K562 (cell line): ENCODE data around the gene MAP3K19. TPM values are rescaled to one million over a fixed set of nuclear protein-coding genes. Genes with fewer than 3 reads are reported as not detected.

Experiments used
- ATAC-seq: fragments of 200-7000 bp; cut with Tn5 transposase; 3 replicates; pipeline ENCODE4 v1.9.1; 2020; ENCODE audit warnings: moderate library complexity
- Bru-seq: library from RNA; stranded (reverse); fragments of 400-500 nt; gene quantifications from one replicate; lab custom pipeline; 2021; lab: Mats Ljungman, UMichigan
- BruChase-seq, 2 experiments: library from RNA; stranded (reverse); fragments of 400-500 nt; gene quantifications; one replicate each; lab custom pipeline; 2021; lab: Mats Ljungman, UMichigan
- BruUV-seq: library from RNA; stranded (reverse); fragments of 400-500 nt; replicated peaks from 2 replicates; lab custom pipeline; 2021; lab: Mats Ljungman, UMichigan
- CTCF ChIA-PET: fragments of 300-600 bp; formaldehyde crosslinking; extraction: SDS; loops from one replicate; lab custom pipeline; 2021; ENCODE audit warnings: low intra/inter-chr PET ratio; lab: Yijun Ruan, JAX
- POLR2A ChIA-PET: fragments of 300-600, 350-650 bp; sonication (Branson Sonifier 250); formaldehyde crosslinking; extraction: SDS; loops from one replicate; lab custom pipeline; 2021; ENCODE audit warnings: antibody characterized with exemption, inconsistent platforms; lab: Yijun Ruan, JAX
- DNase-seq, 4 experiments: peaks; one replicate each; pipeline versions ENCODE4 v3.0.0 to v3.0.0-alpha.2; 2011 to 2018; ENCODE audit warnings: low spot score in 3 of 4, mixed read lengths in 3 of 4; ENCODE audit errors: extremely low read depth in 1 of 4
- FAIRE-seq: peaks from 2 replicates; lab custom pipeline; 2011; peaks lifted over from hg19 to GRCh38; lab: Jason Lieb, UNC
- H2AFZ ChIP-seq: 2 replicates; pipeline ENCODE4 v1.6.0; 2011; ENCODE audit warnings: low read depth, low read length, control low read depth, inconsistent platforms
- H3K27ac ChIP-seq: fragments of 200-600 bp; 3 replicates; pipeline ENCODE4 v1.8.0; 2011; ENCODE audit warnings: low read depth, mild to moderate bottlenecking, control low read depth, inconsistent platforms, low read length, moderate library complexity, mixed read lengths; ENCODE audit errors: extremely low read depth
- H3K27me3 ChIP-seq, 2 experiments: fragments of 300-600 bp in 1 of 2; 2 replicates in 1 of 2; 3 replicates in 1 of 2; pipeline versions ENCODE4 v1.6.0 to v1.8.0; 2011; ENCODE audit warnings: inconsistent platforms in 2 of 2, low read length in 2 of 2, mild to moderate bottlenecking in 1 of 2, mixed read lengths in 1 of 2, moderate library complexity in 1 of 2; ENCODE audit not compliant: control insufficient read depth in 2 of 2, insufficient read depth in 2 of 2
- H3K36me3 ChIP-seq: fragments of 300-600 bp; 3 replicates; pipeline ENCODE4 v1.8.0; 2011; ENCODE audit warnings: mild to moderate bottlenecking, low read length, inconsistent platforms; ENCODE audit not compliant: control insufficient read depth, insufficient read depth
- H3K4me1 ChIP-seq, 2 experiments: fragments of 200-600 bp in 1 of 2; replicated peaks in 1 of 2; 2 replicates in 1 of 2; 3 replicates in 1 of 2; pipeline versions ENCODE4 v1.5.1 to v1.8.0; 2011; ENCODE audit warnings: inconsistent platforms in 2 of 2, low read length in 2 of 2, mild to moderate bottlenecking in 1 of 2, mixed read lengths in 1 of 2, moderate library complexity in 1 of 2; ENCODE audit not compliant: control insufficient read depth in 2 of 2, insufficient read depth in 2 of 2
- H3K4me2 ChIP-seq: 2 replicates; pipeline ENCODE4 v1.6.1; 2011; ENCODE audit warnings: low read length, control low read depth, inconsistent platforms, mixed read lengths; ENCODE audit not compliant: insufficient read depth
- H3K4me3 ChIP-seq: fragments of 200-600 bp; sonication (generic), shearing (Covaris generic); 2 replicates; pipeline ENCODE4 v1.5.1; 2016; ENCODE audit warnings: control low read depth, inconsistent platforms
- H3K79me2 ChIP-seq: fragments of 200-600 bp; 3 replicates; pipeline ENCODE4 v1.8.0; 2011; ENCODE audit warnings: low read length, inconsistent platforms; ENCODE audit not compliant: control insufficient read depth, insufficient read depth
- H3K9ac ChIP-seq, 2 experiments: 2 replicates each; pipeline versions ENCODE4 v1.6.0 to v1.6.1; 2011; ENCODE audit warnings: low read depth in 2 of 2, low read length in 2 of 2, control low read depth in 1 of 2, inconsistent platforms in 1 of 2, mild to moderate bottlenecking in 1 of 2, mixed read lengths in 1 of 2; ENCODE audit not compliant: insufficient read depth in 1 of 2
- H3K9me1 ChIP-seq: one replicate; pipeline ENCODE4 v1.6.0; 2011; ENCODE audit warnings: inconsistent platforms, mild to moderate bottlenecking, low read length, moderate library complexity; ENCODE audit not compliant: control insufficient read depth, insufficient read depth
- H3K9me3 ChIP-seq: replicated peaks from 2 replicates; pipeline ENCODE4 v1.5.1; 2011; ENCODE audit warnings: low read depth, low read length, inconsistent platforms; ENCODE audit not compliant: control insufficient read depth, insufficient read depth
- H4K20me1 ChIP-seq: replicated peaks from 2 replicates; pipeline ENCODE4 v1.6.1; 2011; ENCODE audit warnings: low read length, inconsistent platforms, mixed read lengths; ENCODE audit not compliant: control insufficient read depth, insufficient read depth
- BDP1 ChIP-seq: IDR thresholded peaks from 3 replicates; pipeline ENCODE4 v1.6.1; 2011; ENCODE audit not compliant: insufficient read length, insufficient read depth
- FOS ChIP-seq: IDR thresholded peaks from 3 replicates; pipeline ENCODE4 v1.6.1; 2011; ENCODE audit not compliant: insufficient read length; ENCODE audit errors: extremely low read depth
- HOMEZ ChIP-seq: fragments of 250-450 bp; sonication (Bioruptor Pico); IDR thresholded peaks from 2 replicates; pipeline ENCODE4 v1.4.0; 2020; ENCODE audit warnings: mild to moderate bottlenecking, moderate library complexity
- JUND ChIP-seq, 2 experiments: IDR thresholded peaks; 2 replicates in 1 of 2; 3 replicates in 1 of 2; pipeline ENCODE4 v1.6.1; 2011; ENCODE audit warnings: borderline replicate concordance in 2 of 2, low read depth in 2 of 2, low read length in 2 of 2, improper control_type of control experiment in 1 of 2, missing biosample characterization in 1 of 2, missing genetic modification characterization in 1 of 2, missing genetic modification reagents in 1 of 2
- RFX1 ChIP-seq: fragments of 450-650 bp; IDR thresholded peaks from 2 replicates; pipeline ENCODE4 v1.6.1; 2016; ENCODE audit warnings: mild to moderate bottlenecking, moderate library complexity
- in situ Hi-C: fragments of 300-500 bp; cut with MboI; formaldehyde crosslinking; loops from 4 replicates; pipeline ENCODE4 v1.15.0; 2018; ENCODE audit warnings: inconsistent platforms, mixed read lengths
- intact Hi-C: fragments of 100-400 bp; cut with micrococcal nuclease; formaldehyde crosslinking; loops from 2 replicates; pipeline ENCODE4 v1.14.2; 2022
- long read RNA-seq, 3 experiments: library from polyadenylated mRNA in 2 of 3; library from RNA in 1 of 3; unstranded in 2 of 3; stranded (forward) in 1 of 3; transcript quantifications; one replicate each; pipeline ENCODE4 v2.0.0, GENCODE V29; 2019 to 2022
- polyA minus RNA-seq, 3 experiments: library from RNA; depleted of rRNA, polyadenylated mRNA; stranded (reverse); fragments of >200 nt; gene quantifications; 2 replicates each; pipeline ENCODE4 v1.2.3, GENCODE V29; 2011
- polyA plus RNA-seq, 8 experiments: library from polyadenylated mRNA; depleted of rRNA in 4 of 8; stranded (reverse) in 5 of 8; unstranded in 3 of 8; fragments of >200 nt; fragmentation: Nextera tagmentation in 2 of 8; fragmentation: Illumina TruSeq in 1 of 8; extraction: Ambion mirVana in 2 of 8; extraction: Trizol in 1 of 8; gene quantifications; 2 replicates each; pipeline versions ENCODE4 v1.2.1 to v1.2.3, GENCODE V29; 2011 to 2014; ENCODE audit warnings: inconsistent platforms in 1 of 8, missing spikeins in 1 of 8
- total RNA-seq, 7 experiments: library from RNA; depleted of rRNA in 6 of 7; stranded (reverse); fragments of >200 nt in 6 of 7; fragmentation: Illumina TruSeq in 2 of 7; extraction: Trizol in 2 of 7; gene quantifications; 2 replicates each; pipeline versions ENCODE4 v1.2.1 to v1.2.3, GENCODE V29; 2011 to 2021; ENCODE audit warnings: low replicate concordance in 1 of 7

MAP3K19 gene
- not detected in 2 replicates for total RNA-seq (2011; cell fraction: chromatin; rRNA removed; ENCODE audit: low replicate concordance)
- not detected in 2 replicates for total RNA-seq (2011; cell fraction: nucleolus; rRNA removed)
- not detected in 2 replicates for total RNA-seq (2011; cell fraction: nucleoplasm; rRNA removed)
- total RNA-seq (2014; rRNA removed) (not detected in 2 replicates), total RNA-seq (2014; rRNA removed; fragmentation: Illumina TruSeq; extraction: Trizol) (not detected in 2 replicates), total RNA-seq (2015; rRNA removed; fragmentation: Illumina TruSeq; extraction: Trizol) (not detected in 2 replicates), total RNA-seq (2021) (not detected in 2 replicates), polyA plus RNA-seq (2011; rRNA removed) (not detected in 2 replicates), polyA plus RNA-seq (2014; fragmentation: Illumina TruSeq; extraction: Trizol) (not detected in 2 replicates), polyA plus RNA-seq (2014; fragmentation: Nextera tagmentation; extraction: Ambion mirVana) (not detected), polyA plus RNA-seq (2014; rRNA removed) (0.29 TPM in 1 of 2 replicates, not detected in the other), polyA minus RNA-seq (2011; rRNA and poly(A)+ RNA removed) (not detected in 2 replicates), Bru-seq, nascent RNA (percentile 5 among the genes with signal in this experiment), BruChase-seq, experiment 1, labeled RNA remaining after a 2-hour chase (percentile 3 among the genes with signal in this experiment), BruChase-seq, experiment 2, labeled RNA remaining after a 6-hour chase (percentile 1 among the genes with signal in this experiment)
- polyA plus RNA-seq (2011; cell fraction: cytosol; rRNA removed) = not detected in 2 replicates
- polyA plus RNA-seq (2011; cell fraction: nucleus; rRNA removed) = not detected in 2 replicates
- not detected in 2 replicates for polyA plus RNA-seq (2012)
- not detected in 2 replicates for polyA minus RNA-seq (2011; cell fraction: cytosol; rRNA and poly(A)+ RNA removed)
- polyA minus RNA-seq (2011; cell fraction: nucleus; rRNA and poly(A)+ RNA removed) = not detected in 2 replicates
- long read RNA-seq, experiment 1 = 0 reads
- long read RNA-seq, experiment 2 = 0 reads
- long read RNA-seq, experiment 3 = 0 reads

GRCh38 chr2:135047300-135047699 lies at the start of gene MAP3K19:
Gene MAP3K19, minus strand, starts transcription at chr2:135047447. Its CDS starts 22,800 bp downstream, at chr2:135024647.
- BruUV-seq = no TSS peak
- DNase-seq (no peak), FAIRE-seq (no peak), ATAC-seq (no peak)
- Histone ChIP-seq H4K20me1 (no peaks in the 10 kb centered on the region), H3K27ac (no peak within 1 kb of the TSS), H3K4me1 (peaks cover 4 to 11% of the 10 kb centered on the region in 2 experiments; a peak in 4 of 5 replicates), H3K79me2 (peaks cover 2% of the 10 kb centered on the region), H3K9me1 (no peaks in the 10 kb centered on the region), H2AFZ (no peak within 1 kb of the TSS), H3K36me3 (no peaks in the 10 kb centered on the region), H3K9ac (no peak within 1 kb of the TSS), H3K4me3 (no peak within 1 kb of the TSS), H3K9me3 (no peaks in the 10 kb centered on the region), H3K27me3 (no peaks in the 10 kb centered on the region), H3K4me2 (no peak within 1 kb of the TSS)
- POLR2A ChIA-PET = interaction anchor here (0.6 kb wide), 1 partner anchor 12 kb away, joined by 3 read pairs; no protein-coding TSS in a partner anchor
- in situ Hi-C loops = no loop called here
- CTCF ChIA-PET = no interaction called here
- no peak for TF ChIP-seq FOS
- TF ChIP-seq RFX1 = peak; percentile 56; the same call in 1 of the 2 replicates
- TF ChIP-seq BDP1 = no peak
- no peak for TF ChIP-seq HOMEZ
- TF ChIP-seq JUND (IDR thresholded peaks at IDR 0.05; ENCODE audit: borderline replicate concordance, low read depth, low read length) = no peak
- TF ChIP-seq JUND (tag; IDR thresholded peaks at IDR 0.05; ENCODE audit: borderline replicate concordance, low read depth, low read length) = no peak
- intact Hi-C loops = no loop called here
